Mammary epithelial cell (primary cell): Measurements from ENCODE around the gene MRPS23.

Experiments used
- EZH2 ChIP-seq: IDR thresholded peaks from 2 replicates; pipeline ENCODE4 v1.6.1; 2012; ENCODE audit warnings: low read length, inconsistent platforms, borderline replicate concordance
- TF ChIP-seq, protein P1 (sequence below), 2 donors: IDR thresholded peaks in 1 of 2; conservative IDR thresholded peaks in 1 of 2; 2 replicates each; pipeline ENCODE4 v1.5.1; 2011 to 2012; ENCODE audit warnings: inconsistent platforms in 2 of 2, low read length in 2 of 2, mild to moderate bottlenecking in 2 of 2, control low read depth in 1 of 2, low read depth in 1 of 2; ENCODE audit not compliant: insufficient read depth in 1 of 2; ENCODE audit errors: extremely low read depth in 1 of 2

DNA sequence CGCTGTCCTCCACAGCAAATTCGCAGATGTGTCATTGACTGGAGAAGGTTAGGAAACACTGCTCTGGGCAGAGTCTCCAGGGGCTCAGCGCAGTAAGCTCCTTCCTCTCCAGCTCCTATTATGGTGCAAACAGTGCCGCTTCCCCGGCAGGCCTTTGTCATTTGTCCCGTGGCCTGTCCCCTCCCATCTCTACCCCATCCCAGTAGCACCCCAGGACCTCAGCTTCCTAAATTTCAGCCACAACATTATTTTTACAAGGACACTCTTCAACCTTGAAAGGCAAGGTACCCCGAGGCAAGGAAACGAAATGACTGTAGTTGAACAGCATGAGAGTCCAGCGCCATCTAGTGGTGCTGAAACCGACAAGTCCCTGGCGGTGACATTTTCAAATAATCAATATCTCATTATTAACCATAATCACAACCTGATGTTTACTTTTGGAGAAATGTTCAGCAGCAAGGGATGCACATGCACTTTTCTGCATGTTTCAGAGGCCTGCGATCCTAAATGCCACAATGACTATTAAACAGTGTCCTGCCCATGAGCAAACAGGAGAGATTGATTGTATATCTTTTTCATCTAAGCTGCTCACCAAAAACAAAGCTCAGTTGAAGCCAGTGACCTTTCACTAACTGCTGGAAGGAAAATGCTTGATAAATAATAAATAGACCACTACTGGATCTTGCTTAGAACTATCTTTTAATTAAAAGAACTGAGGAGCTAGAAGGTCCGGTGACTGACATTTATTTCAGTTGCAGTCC lies 16.5 kb downstream of the MRPS23 start:
- TF ChIP-seq, protein P1, sequence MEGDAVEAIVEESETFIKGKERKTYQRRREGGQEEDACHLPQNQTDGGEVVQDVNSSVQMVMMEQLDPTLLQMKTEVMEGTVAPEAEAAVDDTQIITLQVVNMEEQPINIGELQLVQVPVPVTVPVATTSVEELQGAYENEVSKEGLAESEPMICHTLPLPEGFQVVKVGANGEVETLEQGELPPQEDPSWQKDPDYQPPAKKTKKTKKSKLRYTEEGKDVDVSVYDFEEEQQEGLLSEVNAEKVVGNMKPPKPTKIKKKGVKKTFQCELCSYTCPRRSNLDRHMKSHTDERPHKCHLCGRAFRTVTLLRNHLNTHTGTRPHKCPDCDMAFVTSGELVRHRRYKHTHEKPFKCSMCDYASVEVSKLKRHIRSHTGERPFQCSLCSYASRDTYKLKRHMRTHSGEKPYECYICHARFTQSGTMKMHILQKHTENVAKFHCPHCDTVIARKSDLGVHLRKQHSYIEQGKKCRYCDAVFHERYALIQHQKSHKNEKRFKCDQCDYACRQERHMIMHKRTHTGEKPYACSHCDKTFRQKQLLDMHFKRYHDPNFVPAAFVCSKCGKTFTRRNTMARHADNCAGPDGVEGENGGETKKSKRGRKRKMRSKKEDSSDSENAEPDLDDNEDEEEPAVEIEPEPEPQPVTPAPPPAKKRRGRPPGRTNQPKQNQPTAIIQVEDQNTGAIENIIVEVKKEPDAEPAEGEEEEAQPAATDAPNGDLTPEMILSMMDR (conservative IDR thresholded peaks at IDR 0.05 in 1 of 2, IDR thresholded peaks at IDR 0.05 in 1 of 2; ENCODE audit: extremely low read depth in 1 of 2, insufficient read depth in 1 of 2, low read depth in 1 of 2, low read length in 2 of 2) = peak; percentile 90 to 97
- no peak for TF ChIP-seq EZH2
